ENCODE measurements around the gene UBAC1.

- TF ChIP-seq CTCF (IDR thresholded peaks at IDR 0.05) (no peak), POLR2A (IDR thresholded peaks at IDR 0.05) (no peak), EP300 (IDR thresholded peaks at IDR 0.05) (no peak)
Observed at GRCh38 chr9:135924628-135925338, 36.4 kb downstream of the UBAC1 start.
